ENCODE data around the gene ZNF19. TPM values are rescaled to one million over a fixed set of nuclear protein-coding genes. Genes with fewer than 3 reads are reported as not detected.

ZNF19 gene
- total and polyA plus RNA-seq, 2 of the 8 experiments (the other 6 are each of a cell fraction or from before 2014, with no cell fraction given): 1.5 to 3.5 TPM

- DNase-seq (ENCODE audit: low read depth in 1 of 2, low spot score in 2 of 2) (no peak), FAIRE-seq (no peak)
- H3K56ac ChIP-seq (replicated peaks; ENCODE audit: insufficient read length, low read depth, low read length): no peak overlapping the region
- H3K18ac ChIP-seq (ENCODE audit: extremely low read depth, low read length): no peak overlapping the region
- ChIA-PET POLR2A (ENCODE audit: partially characterized antibody) (interaction anchor here (0.6 kb wide), 1 partner anchor 12 kb away, joined by 3 read pairs; the partner anchor contains the start of gene CHST4), CTCF (ENCODE audit: partially characterized antibody) (interaction anchor here (0.6 to 2.5 kb wide), 2 partner anchors 15 to 1014 kb away, joined by 3 to 6 read pairs; no protein-coding TSS in a partner anchor)
- no peaks in the 10 kb centered on the region for H3K79me2 ChIP-seq (ENCODE audit: control insufficient read depth in 1 of 2, insufficient read depth in 2 of 2, low read length in 2 of 2)
- no peak overlapping the region for H2BK12ac ChIP-seq (ENCODE audit: low read depth, low read length)
- no peaks in the 10 kb centered on the region for H3K23me2 ChIP-seq (ENCODE audit: low read depth, low read length)
- 94% methylated on average over 7 of the region's 7 CpGs; no CpG with 5 or more reads in 1 of the 2 experiments for WGBS, 2 experiments (ENCODE audit: extremely low coverage in 1 of 2, insufficient coverage in 1 of 2, insufficient read length in 1 of 2, insufficient replicate concordance in 2 of 2, low coverage in 1 of 2, low lambda C conversion rate in 2 of 2, missing lambda C conversion rate in 1 of 2)
- no peak overlapping the region for H2BK15ac ChIP-seq (ENCODE audit: low read length)
- no peak overlapping the region for H3K14ac ChIP-seq (ENCODE audit: insufficient read length)
- no peak overlapping the region for H2AFZ ChIP-seq (ENCODE audit: low read length)
- H3K4me2 ChIP-seq (ENCODE audit: insufficient read depth in 1 of 2, low read depth in 2 of 2, low read length in 2 of 2): no peak overlapping the region
- H3K4me1 ChIP-seq (replicated peaks in 1 of 4; ENCODE audit: control insufficient read depth in 3 of 4, insufficient read depth in 4 of 4, low read length in 3 of 4): peaks cover 0 to 4% (median 1%) of the 10 kb centered on the region in 4 experiments; a peak in 4 of 7 replicates
- no peak overlapping the region for H2BK5ac ChIP-seq (ENCODE audit: low read depth, low read length)
- H3K9me3 ChIP-seq (ENCODE audit: insufficient read depth in 2 of 2, low read depth in 1 of 2, low read length in 1 of 2): 0 out of 4 replicates have a peak, but pooled peaks cover 0 to 2% of the 10 kb centered on the region in 2 experiments
- no peak overlapping the region for H3K4me3 ChIP-seq (ENCODE audit: extremely low read depth in 1 of 4, insufficient read depth in 2 of 4, low read depth in 3 of 4, low read length in 4 of 4)
- no peak overlapping the region for H3K23ac ChIP-seq (ENCODE audit: insufficient read length)
- H3K27ac ChIP-seq (ENCODE audit: low read depth, low read length): no peak overlapping the region
- H2BK120ac ChIP-seq (replicated peaks; ENCODE audit: low read depth, low read length): no peak overlapping the region
- H3K9ac ChIP-seq (replicated peaks in 1 of 4; ENCODE audit: extremely low read depth in 1 of 4, low read depth in 3 of 4, low read length in 3 of 4): no peak overlapping the region
- H4K20me1 ChIP-seq (replicated peaks in 1 of 2; ENCODE audit: control insufficient read depth in 1 of 2, insufficient read depth in 2 of 2, low read length in 2 of 2): no peaks in the 10 kb centered on the region
- H3K36me3 ChIP-seq (ENCODE audit: control insufficient read depth in 2 of 4, insufficient read depth in 4 of 4, low read length in 3 of 4): no peaks in the 10 kb centered on the region
- H4K5ac ChIP-seq (ENCODE audit: insufficient read length, low read depth, low read length): no peak overlapping the region
- H4K8ac ChIP-seq (ENCODE audit: extremely low read depth, insufficient read depth, low read length): no peak overlapping the region
- no peaks in the 10 kb centered on the region for H3K27me3 ChIP-seq (replicated peaks in 1 of 4; ENCODE audit: control insufficient read depth in 3 of 4, extremely low read depth in 1 of 4, insufficient read depth in 3 of 4, low read length in 3 of 4)
- H3K79me1 ChIP-seq (ENCODE audit: low read depth, low read length): no peaks in the 10 kb centered on the region
- no peak overlapping the region for H2AK5ac ChIP-seq (ENCODE audit: low read depth, low read length)
- H2BK20ac ChIP-seq (ENCODE audit: low read length): no peak overlapping the region
- H4K91ac ChIP-seq (replicated peaks; ENCODE audit: insufficient read length, low read length): no peak overlapping the region
- no peak overlapping the region for H3K4ac ChIP-seq (replicated peaks; ENCODE audit: insufficient read length, low read depth, low read length)
- TF ChIP-seq TAF7 (optimal IDR thresholded peaks at IDR 0.05; ENCODE audit: borderline replicate concordance, low read depth, low read length) (no peak), CTBP2 (IDR thresholded peaks at IDR 0.05; ENCODE audit: borderline replicate concordance, insufficient read depth, insufficient read length, low read length) (no peak), POLR2AphosphoS5 (IDR thresholded peaks at IDR 0.05; ENCODE audit: low read depth, low read length) (no peak), ATF2 (IDR thresholded peaks at IDR 0.05; ENCODE audit: low read length) (no peak), POLR2A (IDR thresholded peaks at IDR 0.05; ENCODE audit: control extremely low read depth in 1 of 2, low read depth in 2 of 2, low read length in 2 of 2) (no peak), SP4 (IDR thresholded peaks at IDR 0.05; ENCODE audit: low read length) (no peak), CTCF (IDR thresholded peaks at IDR 0.05; ENCODE audit: control extremely low read depth in 1 of 3, insufficient read depth in 1 of 3, low read depth in 1 of 3, low read length in 3 of 3) (no peak), CHD2 (IDR thresholded peaks at IDR 0.05; ENCODE audit: low read length) (no peak), RNF2 (IDR thresholded peaks at IDR 0.05; ENCODE audit: borderline replicate concordance, low read depth, low read length, missing control alignments, poor library complexity, severe bottlenecking) (no peak), NRF1 (IDR thresholded peaks at IDR 0.05; ENCODE audit: low read depth, low read length) (no peak)
Measured at GRCh38 chr16:71514476-71514875, 25.4 kb upstream of the ZNF19 start.

All from H1 (cell line).